IMR-90 (cell line): ENCODE measurements around the gene STARD3. TPM values are rescaled to one million over a fixed set of nuclear protein-coding genes. Genes with fewer than 3 reads are reported as not detected.

ENCODE experiments used
- ATAC-seq: fragments of 200-7000 bp; cut with Tn5 transposase; 2 replicates; pipeline ENCODE4 v1.9.1; 2020; ENCODE audit warnings: low read depth, mild to moderate bottlenecking, moderate library complexity
- BruUV-seq: library from RNA; stranded (reverse); fragments of 400-500 nt; replicated peaks from 2 replicates; lab custom pipeline; 2021; lab: Mats Ljungman, UMichigan
- CTCF ChIA-PET: fragments of 300-600 bp; formaldehyde crosslinking; extraction: SDS; loops from one replicate; lab custom pipeline; 2021; ENCODE audit warnings: antibody characterized with exemption; lab: Yijun Ruan, JAX
- POLR2A ChIA-PET: fragments of 300-600 bp; sonication (Branson Sonifier 250); formaldehyde crosslinking; loops from one replicate; lab custom pipeline; 2022; ENCODE audit warnings: antibody characterized with exemption; ENCODE audit not compliant: unreplicated experiment; lab: Charles Lee
- DNase-seq: peaks from one replicate; pipeline ENCODE4 v3.0.0; 2013
- H2AFZ ChIP-seq: replicated peaks from 2 replicates; pipeline ENCODE3; 2013; ENCODE audit warnings: low read length, mild to moderate bottlenecking; ENCODE audit not compliant: poor library complexity
- H2AK5ac ChIP-seq: 2 replicates; pipeline ENCODE4 v1.6.1; 2013; ENCODE audit warnings: low read depth, low read length, inconsistent platforms
- H2AK9ac ChIP-seq: replicated peaks from 2 replicates; pipeline ENCODE3; 2013; ENCODE audit warnings: mild to moderate bottlenecking, low read depth, low read length, moderate library complexity; ENCODE audit not compliant: poor library complexity
- H2BK120ac ChIP-seq: 2 replicates; pipeline ENCODE4 v1.6.1; 2013; ENCODE audit warnings: low read depth, low read length, inconsistent platforms
- H2BK15ac ChIP-seq: 3 replicates; pipeline ENCODE4 v1.6.1; 2013; ENCODE audit warnings: low read depth, low read length, inconsistent platforms
- H2BK20ac ChIP-seq: 2 replicates; pipeline ENCODE4 v1.6.1; 2013; ENCODE audit warnings: low read depth, mild to moderate bottlenecking, inconsistent platforms, low read length, moderate library complexity
- H2BK5ac ChIP-seq: 2 replicates; pipeline ENCODE4 v1.6.1; 2013; ENCODE audit warnings: mild to moderate bottlenecking, low read depth, low read length, inconsistent platforms; ENCODE audit not compliant: poor library complexity, severe bottlenecking
- H3K14ac ChIP-seq: replicated peaks from 2 replicates; pipeline ENCODE4 v1.6.1; 2013; ENCODE audit warnings: low read depth, low read length, inconsistent platforms
- H3K18ac ChIP-seq: 2 replicates; pipeline ENCODE4 v1.6.1; 2013; ENCODE audit warnings: low read depth, low read length, control low read depth
- H3K23ac ChIP-seq: 2 replicates; pipeline ENCODE4 v1.6.1; 2013; ENCODE audit warnings: low read depth, low read length, inconsistent platforms
- H3K27ac ChIP-seq: 2 replicates; pipeline ENCODE4 v1.5.1; 2013; ENCODE audit warnings: mild to moderate bottlenecking, control low read depth, low read length; ENCODE audit not compliant: insufficient read depth
- H3K27me3 ChIP-seq: 2 replicates; pipeline ENCODE4 v1.6.1; 2013; ENCODE audit warnings: low read length; ENCODE audit not compliant: control insufficient read depth, insufficient read depth
- H3K36me3 ChIP-seq: 2 replicates; pipeline ENCODE4 v1.6.1; 2013; ENCODE audit warnings: low read length, mixed read lengths; ENCODE audit not compliant: control insufficient read depth, insufficient read depth
- H3K4ac ChIP-seq: 2 replicates; pipeline ENCODE4 v1.6.1; 2013; ENCODE audit warnings: low read depth, low read length, inconsistent platforms
- H3K4me1 ChIP-seq: 2 replicates; pipeline ENCODE4 v1.6.1; 2013; ENCODE audit warnings: low read length, mixed read lengths; ENCODE audit not compliant: control insufficient read depth, insufficient read depth
- H3K4me2 ChIP-seq: 2 replicates; pipeline ENCODE4 v1.6.1; 2013; ENCODE audit warnings: low read depth, mild to moderate bottlenecking, control low read depth, low read length, moderate library complexity
- H3K4me3 ChIP-seq: 2 replicates; pipeline ENCODE4 v1.5.1; 2013; ENCODE audit warnings: low read depth, mild to moderate bottlenecking, control low read depth, low read length, moderate library complexity; ENCODE audit not compliant: insufficient read depth
- H3K56ac ChIP-seq: 2 replicates; pipeline ENCODE4 v1.6.1; 2013; ENCODE audit warnings: low read length, inconsistent platforms; ENCODE audit not compliant: insufficient read depth; ENCODE audit errors: extremely low read depth
- H3K79me1 ChIP-seq, 2 experiments: 2 replicates each; pipeline ENCODE4 v1.6.1; 2013; ENCODE audit warnings: low read length in 2 of 2, inconsistent platforms in 1 of 2, low read depth in 1 of 2
- H3K9ac ChIP-seq: 2 replicates; pipeline ENCODE4 v1.6.1; 2013; ENCODE audit warnings: low read depth, low read length, control low read depth
- H3K9me1 ChIP-seq: 2 replicates; pipeline ENCODE4 v1.6.1; 2013; ENCODE audit warnings: low read length, inconsistent platforms; ENCODE audit not compliant: insufficient read depth
- H3K9me3 ChIP-seq: 2 replicates; pipeline ENCODE4 v1.6.1; 2013; ENCODE audit warnings: low read length; ENCODE audit not compliant: control insufficient read depth, insufficient read depth
- H4K20me1 ChIP-seq: 2 replicates; pipeline ENCODE4 v1.6.1; 2013; ENCODE audit warnings: low read length, inconsistent platforms; ENCODE audit not compliant: insufficient read depth
- H4K5ac ChIP-seq: 2 replicates; pipeline ENCODE4 v1.6.1; 2013; ENCODE audit warnings: mild to moderate bottlenecking, low read depth, low read length, control low read depth
- H4K8ac ChIP-seq, 2 experiments: 2 replicates each; pipeline ENCODE4 v1.6.1; 2013; ENCODE audit warnings: low read depth in 2 of 2, low read length in 2 of 2, control low read depth in 1 of 2, inconsistent platforms in 1 of 2
- H4K91ac ChIP-seq: 2 replicates; pipeline ENCODE4 v1.6.1; 2013; ENCODE audit warnings: low read depth, low read length, inconsistent platforms; ENCODE audit not compliant: insufficient read depth
- BHLHE40 ChIP-seq: fragments of 150-350 bp; IDR thresholded peaks from 2 replicates; pipeline ENCODE4 v1.6.1; 2016; ENCODE audit warnings: mild to moderate bottlenecking, low read depth, low read length
- CEBPB ChIP-seq: IDR thresholded peaks from 2 replicates; pipeline ENCODE4 v1.6.1; 2012; ENCODE audit warnings: low read depth, low read length, improper control_type of control experiment
- MAFK ChIP-seq: IDR thresholded peaks from 2 replicates; pipeline ENCODE4 v1.6.1; 2012; ENCODE audit warnings: low read depth, low read length, improper control_type of control experiment
- POLR2A ChIP-seq: IDR thresholded peaks from 2 replicates; pipeline ENCODE4 v1.6.1; 2012; ENCODE audit warnings: mild to moderate bottlenecking, low read depth, low read length
- RAD21 ChIP-seq: IDR thresholded peaks from 2 replicates; pipeline ENCODE4 v1.6.1; 2012; ENCODE audit warnings: low read length, improper control_type of control experiment
- USF2 ChIP-seq: fragments of 150-350 bp; IDR thresholded peaks from 2 replicates; pipeline ENCODE4 v1.6.1; 2017; ENCODE audit warnings: mild to moderate bottlenecking, antibody characterized with exemption, low read length, low read depth
- WGBS, 2 experiments: methylation state at CpG; one replicate each; pipeline versions ENCODE4 v1.1.5 to v1.1.7; 2013; ENCODE audit warnings: missing lambda C conversion rate in 2 of 2; ENCODE audit not compliant: insufficient read length in 1 of 2; ENCODE audit errors: extremely low coverage in 2 of 2; 5-methylcytosine and 5-hydroxymethylcytosine counted together
- dilution Hi-C: fragments of 300-500 bp; cut with HindIII; formaldehyde crosslinking; loops from one replicate; pipeline ENCODE4 v1.14.3; 2018; ENCODE audit warnings: low sequenced_read_pairs; ENCODE audit not compliant: unreplicated experiment
- in situ Hi-C: fragments of 300-500 bp; cut with MboI; formaldehyde crosslinking; loops from 3 replicates; pipeline ENCODE4 v1.14.3; 2019; ENCODE audit warnings: low sequenced_read_pairs, inconsistent platforms, mixed read lengths
- intact Hi-C: fragments of 100-400 bp; cut with micrococcal nuclease; formaldehyde crosslinking; loops from 2 replicates; pipeline ENCODE4 v1.10.0; 2022
- polyA plus RNA-seq, 3 experiments: library from polyadenylated mRNA; depleted of rRNA; stranded (reverse); fragments of >200 nt; gene quantifications; 2 replicates each; pipeline ENCODE4 v1.2.3, GENCODE V29; 2012; ENCODE audit warnings: low replicate concordance in 1 of 3
- total RNA-seq: library from RNA; depleted of rRNA; stranded (reverse); fragments of >200 nt; gene quantifications from 2 replicates; pipeline ENCODE4 v1.2.3, GENCODE V29; 2012
- TF ChIP-seq, protein P1 (sequence below): conservative IDR thresholded peaks from 2 replicates; pipeline ENCODE4 v1.5.1; 2012; ENCODE audit warnings: mild to moderate bottlenecking, low read depth, low read length, improper control_type of control experiment

STARD3 gene
- total and polyA plus RNA-seq, 2 of the 4 experiments (the other 2 are of a cell fraction) = 8.1 to 50.4 TPM

DNA sequence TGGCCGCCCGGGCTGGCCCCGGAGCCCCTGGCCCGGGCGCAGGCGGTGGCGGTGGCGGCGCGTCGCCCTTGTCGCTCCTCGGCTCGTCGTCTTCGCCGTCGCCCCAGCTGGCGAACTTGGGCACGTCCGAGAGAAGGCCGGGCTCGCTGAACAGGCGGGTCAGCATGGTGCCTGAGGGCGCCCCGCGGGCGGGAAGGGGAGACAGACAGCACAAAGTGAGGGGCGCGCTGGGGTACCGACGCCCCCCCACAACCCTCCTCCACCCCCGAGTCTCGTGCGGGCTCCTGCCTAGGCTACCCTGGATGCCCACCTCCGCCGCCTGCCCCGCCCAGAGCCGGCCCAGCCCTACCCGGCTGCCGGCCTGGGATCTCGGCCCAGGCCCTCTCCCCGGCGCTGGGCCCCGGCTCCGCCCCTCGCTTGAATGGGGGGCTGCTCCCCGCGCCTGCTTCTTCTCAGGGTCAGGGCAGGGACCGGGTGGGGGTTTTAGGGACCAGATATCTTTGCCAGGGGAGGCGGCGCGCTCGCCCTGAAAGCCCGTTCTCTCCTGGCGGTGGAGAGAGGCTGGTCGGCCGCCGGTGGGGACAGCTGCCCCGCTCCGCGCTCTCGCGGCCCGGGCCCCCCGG is 30.4 kb upstream of the STARD3 start (continued):
- no peak for TF ChIP-seq CEBPB

- no peak for DNase-seq
These were observed 29.7 kb upstream of the STARD3 start for GRCh38 chr17:39607057-39607850.

More at GRCh38 chr17:39607057-39607850, 29.7 kb upstream of the STARD3 start:
- H3K9ac ChIP-seq = no peak overlapping the region
- H3K14ac ChIP-seq = no peak overlapping the region
- intact Hi-C loops = no loop called here
- H4K91ac ChIP-seq = no peak overlapping the region
- no peak for ATAC-seq
- no peak overlapping the region for H3K23ac ChIP-seq
- no peak overlapping the region for H2BK5ac ChIP-seq
- no peak overlapping the region for H3K4ac ChIP-seq
- WGBS, 2 experiments = no CpG with 5 or more reads among the region's 40 CpGs
- H3K4me1 ChIP-seq = no peaks in the 10 kb centered on the region; the same call in 1 of the 2 replicates
- H3K56ac ChIP-seq = no peak overlapping the region
- H4K5ac ChIP-seq = no peak overlapping the region
- ChIA-PET CTCF (no interaction called here), POLR2A (no interaction called here)
- no peak overlapping the region for H2BK120ac ChIP-seq
- no TSS peak for BruUV-seq
- no peak overlapping the region for H2AK5ac ChIP-seq
- TF ChIP-seq POLR2A = no peak
- TF ChIP-seq USF2 = no peak
- no peak for TF ChIP-seq MAFK
- TF ChIP-seq, protein P1, sequence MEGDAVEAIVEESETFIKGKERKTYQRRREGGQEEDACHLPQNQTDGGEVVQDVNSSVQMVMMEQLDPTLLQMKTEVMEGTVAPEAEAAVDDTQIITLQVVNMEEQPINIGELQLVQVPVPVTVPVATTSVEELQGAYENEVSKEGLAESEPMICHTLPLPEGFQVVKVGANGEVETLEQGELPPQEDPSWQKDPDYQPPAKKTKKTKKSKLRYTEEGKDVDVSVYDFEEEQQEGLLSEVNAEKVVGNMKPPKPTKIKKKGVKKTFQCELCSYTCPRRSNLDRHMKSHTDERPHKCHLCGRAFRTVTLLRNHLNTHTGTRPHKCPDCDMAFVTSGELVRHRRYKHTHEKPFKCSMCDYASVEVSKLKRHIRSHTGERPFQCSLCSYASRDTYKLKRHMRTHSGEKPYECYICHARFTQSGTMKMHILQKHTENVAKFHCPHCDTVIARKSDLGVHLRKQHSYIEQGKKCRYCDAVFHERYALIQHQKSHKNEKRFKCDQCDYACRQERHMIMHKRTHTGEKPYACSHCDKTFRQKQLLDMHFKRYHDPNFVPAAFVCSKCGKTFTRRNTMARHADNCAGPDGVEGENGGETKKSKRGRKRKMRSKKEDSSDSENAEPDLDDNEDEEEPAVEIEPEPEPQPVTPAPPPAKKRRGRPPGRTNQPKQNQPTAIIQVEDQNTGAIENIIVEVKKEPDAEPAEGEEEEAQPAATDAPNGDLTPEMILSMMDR = no peak
- TF ChIP-seq BHLHE40 = no peak
- no peak for TF ChIP-seq RAD21
- peaks cover 5% of the 10 kb centered on the region; the same call in 1 of the 2 replicates for H4K20me1 ChIP-seq
- H3K27ac ChIP-seq = no peak overlapping the region
- no peak overlapping the region for H2AFZ ChIP-seq
- no peak overlapping the region for H2AK9ac ChIP-seq
- no peak overlapping the region for H3K4me2 ChIP-seq
- no peaks in the 10 kb centered on the region for H3K79me1 ChIP-seq
- H3K9me1 ChIP-seq = no peaks in the 10 kb centered on the region
- no peak overlapping the region for H4K8ac ChIP-seq
- dilution Hi-C loops = no loop called here
- H3K27me3 ChIP-seq = peaks cover 88% of the 10 kb centered on the region
- H3K36me3 ChIP-seq = no peaks in the 10 kb centered on the region
- in situ Hi-C loops = no loop called here
- no peak overlapping the region for H3K4me3 ChIP-seq
- no peak overlapping the region for H3K18ac ChIP-seq
- no peak overlapping the region for H2BK15ac ChIP-seq
- H3K9me3 ChIP-seq = 0 out of 2 replicates have a peak, but pooled peaks cover 2% of the 10 kb centered on the region
- no peak overlapping the region for H2BK20ac ChIP-seq
